ENCODE results near the gene FRY. TPM values are rescaled to one million over a fixed set of nuclear protein-coding genes. Genes with fewer than 3 reads are reported as not detected.

Gene FRY
- total RNA-seq, 2 experiments from 2014 or later, result 0.47 to 1.4 TPM

- no peak overlapping the region for H3K27ac Mint-ChIP-seq
- H3K27me3 Mint-ChIP-seq (ENCODE audit: low read depth), result no peaks in the 10 kb centered on the region
- CTCF ChIA-PET, result no interaction called here
- POLR2A ChIA-PET, result interaction anchor here (0.7 kb wide), 1 partner anchor 34 kb away, joined by 3 read pairs; the partner anchor contains the start of genes BRCA2 and ZAR1L
- H3K4me1 Mint-ChIP-seq (ENCODE audit: low read depth), result no peaks in the 10 kb centered on the region
- DNase-seq (no peak), ATAC-seq (no peak)
- no peaks in the 10 kb centered on the region for H3K9me3 Mint-ChIP-seq (ENCODE audit: insufficient read depth)
- H3K4me3 Mint-ChIP-seq, result no peak overlapping the region
- no peaks in the 10 kb centered on the region for H3K36me3 Mint-ChIP-seq (ENCODE audit: low read depth)
Observed at GRCh38 chr13:32281096-32281495, 249.5 kb downstream of the FRY start.

GRCh38 chr13:32282096-32282711, 250.6 kb downstream of the FRY start:
- ATAC-seq, result no peak
- Mint-ChIP-seq H3K27me3 (ENCODE audit: low read depth) (no peaks in the 10 kb centered on the region), H3K27ac (no peak overlapping the region), H3K9me3 (ENCODE audit: insufficient read depth) (no peaks in the 10 kb centered on the region), H3K4me1 (ENCODE audit: low read depth) (no peaks in the 10 kb centered on the region), H3K36me3 (ENCODE audit: low read depth) (no peaks in the 10 kb centered on the region), H3K4me3 (no peak overlapping the region)
- CTCF ChIA-PET, result interaction anchor here (1.3 kb wide), 1 partner anchor 14 kb away, joined by 3 read pairs; no protein-coding TSS in a partner anchor
- DNase-seq, result no peak
- POLR2A ChIA-PET, result no interaction called here

- H3K9me3 Mint-ChIP-seq (ENCODE audit: insufficient read depth), result no peaks in the 10 kb centered on the region
- no peak for ATAC-seq
- H3K4me1 Mint-ChIP-seq (ENCODE audit: low read depth), result no peaks in the 10 kb centered on the region
- H3K36me3 Mint-ChIP-seq (ENCODE audit: low read depth), result no peaks in the 10 kb centered on the region
- no peak overlapping the region for H3K4me3 Mint-ChIP-seq
- no peaks in the 10 kb centered on the region for H3K27me3 Mint-ChIP-seq (ENCODE audit: low read depth)
- ChIA-PET POLR2A (no interaction called here), CTCF (interaction anchor here (1.0 kb wide), 1 partner anchor 17 kb away, joined by 7 read pairs; no protein-coding TSS in a partner anchor)
- no peak overlapping the region for H3K27ac Mint-ChIP-seq
- no peak for DNase-seq
Observed at GRCh38 chr13:32284927-32285632, 253.5 kb downstream of the FRY start.

- Mint-ChIP-seq H3K27ac (no peak overlapping the region), H3K4me3 (no peak overlapping the region), H3K27me3 (ENCODE audit: low read depth) (no peaks in the 10 kb centered on the region), H3K9me3 (ENCODE audit: insufficient read depth) (no peaks in the 10 kb centered on the region), H3K36me3 (ENCODE audit: low read depth) (no peaks in the 10 kb centered on the region), H3K4me1 (ENCODE audit: low read depth) (no peaks in the 10 kb centered on the region)
- ATAC-seq (no peak), DNase-seq (no peak)
- ChIA-PET POLR2A (interaction anchor here (1.0 kb wide), 1 partner anchor 222 kb away, joined by 3 read pairs; no protein-coding TSS in a partner anchor), CTCF (interaction anchor here (1.1 kb wide), 1 partner anchor 376 kb away, joined by 3 read pairs; no protein-coding TSS in a partner anchor)
Observed at GRCh38 chr13:32285633-32285965, 254.0 kb downstream of the FRY start.

- H3K27me3 Mint-ChIP-seq (ENCODE audit: low read depth), result peaks cover 31% of the 10 kb centered on the region
- no peak overlapping the region for H3K27ac Mint-ChIP-seq
- ChIA-PET CTCF (no interaction called here), POLR2A (interaction anchor here (0.9 kb wide), 1 partner anchor 18 kb away, joined by 3 read pairs; the partner anchor contains the start of genes BRCA2 and ZAR1L)
- no peaks in the 10 kb centered on the region for H3K9me3 Mint-ChIP-seq (ENCODE audit: insufficient read depth)
- H3K4me3 Mint-ChIP-seq, result no peak overlapping the region
- no peak for DNase-seq
- ATAC-seq, result no peak
- no peaks in the 10 kb centered on the region for H3K36me3 Mint-ChIP-seq (ENCODE audit: low read depth)
- peaks cover 6% of the 10 kb centered on the region for H3K4me1 Mint-ChIP-seq (ENCODE audit: low read depth)
Observed at GRCh38 chr13:32297206-32297605, 265.6 kb downstream of the FRY start.

GRCh38 chr13:32298695-32299094, 267.1 kb downstream of the FRY start:
- Mint-ChIP-seq H3K4me1 (ENCODE audit: low read depth) (peaks cover 6% of the 10 kb centered on the region), H3K36me3 (ENCODE audit: low read depth) (no peaks in the 10 kb centered on the region), H3K9me3 (ENCODE audit: insufficient read depth) (no peaks in the 10 kb centered on the region), H3K27me3 (ENCODE audit: low read depth) (peaks cover 31% of the 10 kb centered on the region), H3K4me3 (no peak overlapping the region), H3K27ac (no peak overlapping the region)
- DNase-seq, result no peak
- ChIA-PET CTCF (no interaction called here), POLR2A (no interaction called here)
- no peak for ATAC-seq

- DNase-seq (no peak), ATAC-seq (no peak)
- H3K27ac Mint-ChIP-seq, result no peak overlapping the region
- no peak overlapping the region for H3K4me3 Mint-ChIP-seq
- POLR2A ChIA-PET, result interaction anchor here (2.1 kb wide), 1 partner anchor 15 kb away, joined by 12 read pairs; the partner anchor contains the start of genes BRCA2 and ZAR1L
- peaks cover 29% of the 10 kb centered on the region for H3K27me3 Mint-ChIP-seq (ENCODE audit: low read depth)
- peaks cover 6% of the 10 kb centered on the region for H3K4me1 Mint-ChIP-seq (ENCODE audit: low read depth)
- no peaks in the 10 kb centered on the region for H3K9me3 Mint-ChIP-seq (ENCODE audit: insufficient read depth)
- no peaks in the 10 kb centered on the region for H3K36me3 Mint-ChIP-seq (ENCODE audit: low read depth)
- CTCF ChIA-PET, result no interaction called here
Observed at GRCh38 chr13:32299893-32300292, 268.3 kb downstream of the FRY start.

- ChIA-PET CTCF (interaction anchor here (1.0 kb wide), 1 partner anchor 53 kb away, joined by 3 read pairs; no protein-coding TSS in a partner anchor), POLR2A (interaction anchor here (2.1 kb wide), 1 partner anchor 15 kb away, joined by 12 read pairs; the partner anchor contains the start of genes BRCA2 and ZAR1L)
- DNase-seq, result no peak
- ATAC-seq, result no peak
- Mint-ChIP-seq H3K4me1 (ENCODE audit: low read depth) (peaks cover 6% of the 10 kb centered on the region), H3K9me3 (ENCODE audit: insufficient read depth) (no peaks in the 10 kb centered on the region), H3K27me3 (ENCODE audit: low read depth) (peaks cover 29% of the 10 kb centered on the region), H3K36me3 (ENCODE audit: low read depth) (no peaks in the 10 kb centered on the region), H3K4me3 (no peak overlapping the region), H3K27ac (no peak overlapping the region)
Observed at GRCh38 chr13:32300406-32300805, 268.8 kb downstream of the FRY start.

GRCh38 chr13:32300920-32301319, 269.3 kb downstream of the FRY start:
- no peak for ATAC-seq

GRCh38 chr13:32302461-32302860, 270.9 kb downstream of the FRY start:
- H3K4me1 Mint-ChIP-seq (ENCODE audit: low read depth), result peaks cover 3% of the 10 kb centered on the region
- H3K9me3 Mint-ChIP-seq (ENCODE audit: insufficient read depth), result no peaks in the 10 kb centered on the region
- ChIA-PET POLR2A (no interaction called here), CTCF (no interaction called here)
- no peak overlapping the region for H3K4me3 Mint-ChIP-seq
- no peaks in the 10 kb centered on the region for H3K36me3 Mint-ChIP-seq (ENCODE audit: low read depth)
- DNase-seq, result no peak
- ATAC-seq, result no peak
- no peak overlapping the region for H3K27ac Mint-ChIP-seq
- H3K27me3 Mint-ChIP-seq (ENCODE audit: low read depth), result peaks cover 23% of the 10 kb centered on the region

More at GRCh38 chr13:32300920-32301319, 269.3 kb downstream of the FRY start:
- CTCF ChIA-PET, result interaction anchor here (1.0 kb wide), 1 partner anchor 54 kb away, joined by 3 read pairs; no protein-coding TSS in a partner anchor
- H3K4me1 Mint-ChIP-seq (ENCODE audit: low read depth), result peaks cover 6% of the 10 kb centered on the region
- DNase-seq, result no peak
- H3K27me3 Mint-ChIP-seq (ENCODE audit: low read depth), result peaks cover 26% of the 10 kb centered on the region
- no peak overlapping the region for H3K27ac Mint-ChIP-seq
- H3K4me3 Mint-ChIP-seq, result no peak overlapping the region
- POLR2A ChIA-PET, result interaction anchor here (2.1 kb wide), 1 partner anchor 14 kb away, joined by 12 read pairs; the partner anchor contains the start of genes BRCA2 and ZAR1L
- no peaks in the 10 kb centered on the region for H3K9me3 Mint-ChIP-seq (ENCODE audit: insufficient read depth)
- H3K36me3 Mint-ChIP-seq (ENCODE audit: low read depth), result no peaks in the 10 kb centered on the region

- Mint-ChIP-seq H3K27me3 (ENCODE audit: low read depth) (peaks cover 4% of the 10 kb centered on the region), H3K9me3 (ENCODE audit: insufficient read depth) (no peaks in the 10 kb centered on the region), H3K4me3 (no peak overlapping the region), H3K4me1 (ENCODE audit: low read depth) (peaks cover 17% of the 10 kb centered on the region), H3K27ac (no peak overlapping the region), H3K36me3 (ENCODE audit: low read depth) (no peaks in the 10 kb centered on the region)
- no peak for DNase-seq
- CTCF ChIA-PET, result interaction anchor here (0.9 to 1.4 kb wide), 5 partner anchors 9 to 60 kb away, joined by 3 to 6 read pairs (median 4); partner anchors contain the start of genes BRCA2 and ZAR1L
- ATAC-seq, result no peak
- POLR2A ChIA-PET, result interaction anchor here (1.8 kb wide), 1 partner anchor 9 kb away, joined by 5 read pairs; the partner anchor contains the start of genes BRCA2 and ZAR1L
Observed at GRCh38 chr13:32305646-32306045, 274.1 kb downstream of the FRY start.

All from activated CD8-positive, alpha-beta T cell treated with anti-CD3 and anti-CD28 coated beads, Interleukin-2, amount 10 ng/mL, durations not matched to agents 7 days and 5 days (primary cell).